ENCODE data around the gene HSPG2. TPM values are rescaled to one million over a fixed set of nuclear protein-coding genes. Genes with fewer than 3 reads are reported as not detected.

HSPG2 gene
- total and polyA plus RNA-seq, 9 of the 15 experiments (the other 6 are each of a cell fraction or from before 2014, with no cell fraction given), result 0.14 to 160 (median 15.7) TPM

GRCh38 chr1:21909787-21910503 lies 27.2 kb downstream of the HSPG2 start (continued):
- TF ChIP-seq RERE (CRISPR knock-in tag; IDR thresholded peaks at IDR 0.05; ENCODE audit: borderline replicate concordance), result no peak
- peak; percentile 14; the same call in 1 of the 2 replicates for TF ChIP-seq ATF4 (CRISPR knock-in tag; IDR thresholded peaks at IDR 0.05)
- TF ChIP-seq NR2F6 (CRISPR knock-in tag; IDR thresholded peaks at IDR 0.05), result no peak
- no peak for TF ChIP-seq PBX2 (CRISPR knock-in tag; IDR thresholded peaks at IDR 0.05; ENCODE audit: low read depth)
- TF ChIP-seq PBX2 (tag; conservative IDR thresholded peaks at IDR 0.05; ENCODE audit: low read depth), result no peak
- no peak for TF ChIP-seq CBX2 (IDR thresholded peaks at IDR 0.05; ENCODE audit: insufficient read depth, low read length, poor library complexity, severe bottlenecking)
- peak; percentile 97 for TF ChIP-seq ZNF436 (CRISPR knock-in tag; IDR thresholded peaks at IDR 0.05)
- peak; percentile 92 for TF ChIP-seq SPI1 (IDR thresholded peaks at IDR 0.05; ENCODE audit: borderline replicate concordance, low read depth, low read length)
- peak; percentile 14 for TF ChIP-seq TBP (optimal IDR thresholded peaks at IDR 0.05; ENCODE audit: low read depth, low read length)
- no peak for TF ChIP-seq E2F8 (IDR thresholded peaks at IDR 0.05; ENCODE audit: low read depth, partially characterized antibody)
- peak in 1 of 2 experiments; percentile 84; a peak in 2 of 4 replicates for TF ChIP-seq SRF (CRISPR knock-in tag; IDR thresholded peaks at IDR 0.05)
- no peak for TF ChIP-seq PRPF4 (IDR thresholded peaks at IDR 0.05; ENCODE audit: insufficient read depth, low read depth, low read length, poor library complexity, severe bottlenecking)
- no peak; the same call in 1 of the 2 replicates for TF ChIP-seq FOXP1 (CRISPR knock-in tag; IDR thresholded peaks at IDR 0.05)
